ENCODE results near the gene NMT2.

The NMT2 gene

DNA sequence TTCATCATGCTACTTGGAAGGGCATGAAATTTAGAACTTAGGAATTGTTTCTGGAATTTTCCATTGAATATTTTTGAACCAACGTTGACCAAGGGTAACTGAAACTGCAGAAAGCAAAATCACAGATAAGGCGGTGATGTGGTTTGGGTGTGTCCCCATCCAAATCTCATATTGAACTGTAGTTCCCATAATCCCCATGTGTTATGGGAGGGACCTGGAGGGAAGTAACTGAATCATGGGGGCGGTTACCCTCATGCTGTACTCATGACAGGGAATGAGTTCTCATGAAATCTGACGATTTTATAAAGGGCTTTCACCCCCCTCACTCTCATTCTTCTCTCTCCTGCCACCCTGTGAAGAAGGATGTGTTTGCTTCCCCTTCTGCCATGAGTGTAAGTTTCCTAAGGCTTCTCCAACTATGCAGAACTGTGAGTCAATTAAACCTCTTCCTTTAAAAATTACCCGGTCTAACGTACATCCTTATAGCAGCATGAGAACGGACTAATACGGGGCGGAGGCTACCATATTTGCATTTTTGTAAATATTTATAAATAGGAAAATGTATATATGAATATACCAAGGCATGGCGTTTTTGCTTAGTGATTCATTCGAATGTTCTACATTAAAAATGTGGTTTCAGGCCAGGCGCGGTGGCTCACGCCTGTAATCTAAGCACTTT, 12.4 kb downstream of the NMT2 start:
- H3K4me3 ChIP-seq (replicated peaks in 1 of 2; ENCODE audit: low read depth in 2 of 2, low read length in 2 of 2) = no peak overlapping the region
- DNase-seq (ENCODE audit: low read depth in 2 of 2) = no peak
- TF ChIP-seq, protein P1, sequence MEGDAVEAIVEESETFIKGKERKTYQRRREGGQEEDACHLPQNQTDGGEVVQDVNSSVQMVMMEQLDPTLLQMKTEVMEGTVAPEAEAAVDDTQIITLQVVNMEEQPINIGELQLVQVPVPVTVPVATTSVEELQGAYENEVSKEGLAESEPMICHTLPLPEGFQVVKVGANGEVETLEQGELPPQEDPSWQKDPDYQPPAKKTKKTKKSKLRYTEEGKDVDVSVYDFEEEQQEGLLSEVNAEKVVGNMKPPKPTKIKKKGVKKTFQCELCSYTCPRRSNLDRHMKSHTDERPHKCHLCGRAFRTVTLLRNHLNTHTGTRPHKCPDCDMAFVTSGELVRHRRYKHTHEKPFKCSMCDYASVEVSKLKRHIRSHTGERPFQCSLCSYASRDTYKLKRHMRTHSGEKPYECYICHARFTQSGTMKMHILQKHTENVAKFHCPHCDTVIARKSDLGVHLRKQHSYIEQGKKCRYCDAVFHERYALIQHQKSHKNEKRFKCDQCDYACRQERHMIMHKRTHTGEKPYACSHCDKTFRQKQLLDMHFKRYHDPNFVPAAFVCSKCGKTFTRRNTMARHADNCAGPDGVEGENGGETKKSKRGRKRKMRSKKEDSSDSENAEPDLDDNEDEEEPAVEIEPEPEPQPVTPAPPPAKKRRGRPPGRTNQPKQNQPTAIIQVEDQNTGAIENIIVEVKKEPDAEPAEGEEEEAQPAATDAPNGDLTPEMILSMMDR (IDR thresholded peaks at IDR 0.05; ENCODE audit: low read depth, low read length) = no peak

DNA sequence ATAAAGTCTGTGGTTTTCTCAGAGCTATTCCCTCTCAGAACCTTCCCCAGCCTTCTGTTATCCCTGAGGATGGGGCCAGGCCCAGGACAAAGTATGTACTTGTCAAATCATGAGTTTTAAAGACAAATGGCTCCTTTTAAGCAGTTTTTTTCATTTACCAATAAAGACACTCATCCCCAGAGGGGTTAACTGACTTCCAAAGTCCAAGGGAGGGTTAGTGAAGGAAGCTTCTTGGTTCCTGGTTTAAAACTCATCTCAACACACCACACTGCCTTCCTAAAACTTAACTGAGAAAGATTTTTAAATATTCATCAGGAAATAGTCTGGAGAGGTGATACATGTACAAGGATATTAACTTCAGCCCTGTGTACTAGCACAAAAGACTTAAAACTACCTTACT, 15.9 kb downstream of the NMT2 start:
- no peak overlapping the region for H3K4me3 ChIP-seq (replicated peaks in 1 of 2; ENCODE audit: low read depth in 2 of 2, low read length in 2 of 2)
- DNase-seq (ENCODE audit: low read depth in 2 of 2) = no peak
- TF ChIP-seq, protein P1 (IDR thresholded peaks at IDR 0.05; ENCODE audit: low read depth, low read length) = no peak

DNA sequence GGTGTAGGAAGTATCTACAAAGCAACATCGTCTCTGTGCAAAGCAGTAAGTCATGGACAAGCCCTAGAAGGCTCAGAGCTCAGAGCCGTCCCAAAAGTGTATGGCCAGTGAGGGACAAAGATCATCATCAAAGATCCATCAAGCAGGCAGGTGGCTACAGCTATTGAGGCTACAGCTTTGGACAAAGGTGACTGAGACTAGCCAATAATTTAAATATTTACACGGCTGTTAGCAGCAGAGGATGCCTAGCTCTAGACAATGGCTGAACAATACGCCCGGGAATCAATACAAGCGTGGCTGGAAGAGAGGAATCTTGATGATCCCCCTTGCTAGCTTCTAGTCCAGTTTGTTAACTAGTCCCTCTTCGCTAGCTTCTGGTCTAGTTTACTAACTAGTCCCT, 17.9 kb downstream of the NMT2 start:
- no peak for DNase-seq (ENCODE audit: low read depth in 2 of 2)
- no peak overlapping the region for H3K4me3 ChIP-seq (replicated peaks in 1 of 2; ENCODE audit: low read depth in 2 of 2, low read length in 2 of 2)
- TF ChIP-seq, protein P1 (IDR thresholded peaks at IDR 0.05; ENCODE audit: low read depth, low read length) = no peak

DNA sequence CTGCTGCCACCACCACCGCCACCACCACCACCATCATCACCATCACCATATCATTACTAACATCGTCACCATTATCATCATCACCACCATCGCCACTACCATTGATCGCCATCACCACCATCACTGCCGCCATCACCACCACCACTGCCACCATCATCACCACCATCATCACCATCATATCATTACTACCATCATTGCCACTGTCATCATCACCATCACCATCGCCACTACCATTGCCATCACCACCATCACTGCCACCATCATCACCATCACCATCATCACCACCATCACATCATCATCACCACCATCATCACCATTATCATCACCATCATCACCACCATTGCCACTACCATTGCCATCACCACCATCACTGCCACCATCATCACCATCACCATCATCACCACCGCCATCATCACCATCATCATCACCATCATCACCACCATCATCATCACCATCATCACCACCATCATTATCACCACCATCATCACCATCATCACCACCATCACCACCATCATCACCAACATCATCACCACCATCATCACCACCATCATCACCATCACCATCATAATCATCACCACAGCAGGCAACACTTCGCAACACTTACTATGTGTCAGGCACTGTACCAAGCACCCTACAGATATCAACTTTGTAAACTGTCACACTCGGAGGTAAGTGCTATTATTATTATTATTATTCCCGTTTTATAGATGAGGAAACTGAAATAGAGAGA, 19.3 kb downstream of the NMT2 start:
- TF ChIP-seq, protein P1 (IDR thresholded peaks at IDR 0.05; ENCODE audit: low read depth, low read length) = no peak
- DNase-seq (ENCODE audit: low read depth in 2 of 2) = no peak
- no peak overlapping the region for H3K4me3 ChIP-seq (replicated peaks in 1 of 2; ENCODE audit: low read depth in 2 of 2, low read length in 2 of 2)

DNA sequence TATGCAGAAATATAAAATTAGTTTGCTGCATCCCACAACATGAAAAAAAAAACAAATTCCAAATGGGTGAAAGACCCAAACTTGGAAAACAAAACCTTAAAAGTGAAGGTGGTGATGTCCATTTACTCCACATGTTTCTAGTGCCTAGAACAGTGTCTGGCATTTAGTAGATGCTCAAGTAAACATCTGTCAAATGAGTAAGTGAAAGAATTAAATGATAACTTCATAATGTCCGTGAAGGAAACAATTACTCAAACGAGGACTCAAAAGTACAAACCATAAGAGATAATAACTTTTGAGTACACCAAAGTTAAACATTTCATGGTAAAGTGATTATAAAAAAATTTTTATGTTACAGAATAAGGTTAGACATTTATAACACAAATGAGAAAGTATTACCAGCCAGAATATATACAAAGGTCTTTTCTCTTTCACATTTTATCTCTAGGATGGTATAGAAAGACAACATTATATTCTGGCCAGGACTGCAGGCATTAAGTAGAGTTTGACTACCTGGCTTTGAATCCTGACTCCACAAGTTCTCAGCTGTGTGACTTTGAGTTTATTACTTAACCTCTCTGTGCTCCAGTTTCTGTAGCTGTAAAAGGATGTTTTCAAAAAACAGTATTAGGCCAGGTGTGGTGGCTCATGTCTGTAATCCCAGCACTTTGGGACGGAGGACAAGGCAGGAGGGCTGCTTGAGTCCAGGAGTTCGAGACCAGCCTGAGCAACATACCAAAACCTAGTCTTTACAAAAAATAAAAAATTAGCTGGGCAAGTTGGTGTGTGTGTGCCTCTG, 20.7 kb downstream of the NMT2 start:
- TF ChIP-seq, protein P1 (IDR thresholded peaks at IDR 0.05; ENCODE audit: low read depth, low read length) = no peak
- H3K4me3 ChIP-seq (replicated peaks in 1 of 2; ENCODE audit: low read depth in 2 of 2, low read length in 2 of 2) = no peak overlapping the region
- no peak for DNase-seq (ENCODE audit: low read depth in 2 of 2)

DNA sequence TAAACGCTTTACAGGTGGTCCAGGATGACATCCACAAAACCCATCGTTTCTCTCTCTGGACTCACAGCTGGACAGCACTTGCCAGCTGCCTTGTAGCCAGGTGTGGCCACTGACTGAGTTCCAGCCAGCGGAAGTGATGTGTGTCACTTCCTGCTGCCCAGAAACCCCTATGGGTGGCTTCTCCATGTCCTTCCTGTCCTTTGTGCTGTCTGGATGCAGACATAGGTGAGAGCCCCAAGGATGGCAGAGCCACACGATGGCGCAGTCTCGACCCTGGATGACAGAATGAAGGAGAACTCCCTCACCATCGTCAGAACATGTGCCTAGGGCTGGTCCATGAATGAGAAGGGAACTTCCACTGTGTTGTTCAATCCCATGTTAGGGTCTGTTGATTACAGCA, 22.1 kb downstream of the NMT2 start:
- DNase-seq (ENCODE audit: low read depth in 2 of 2) = no peak
- TF ChIP-seq, protein P1 (IDR thresholded peaks at IDR 0.05; ENCODE audit: low read depth, low read length) = no peak
- no peak overlapping the region for H3K4me3 ChIP-seq (replicated peaks in 1 of 2; ENCODE audit: low read depth in 2 of 2, low read length in 2 of 2)

Measured in cardiac fibroblast (primary cell).